ENCODE results near the gene MT1E.

MT1E gene

GRCh38 chr16:56610017-56610608, 15.5 kb upstream of the MT1E start:
- peak overlapping the region; percentile 94 for H3K4me3 ChIP-seq (replicated peaks; ENCODE audit: low read depth, low read length)
- no peak for TF ChIP-seq CTCF (IDR thresholded peaks at IDR 0.05; ENCODE audit: low read depth, low read length, missing control alignments)
- DNase-seq (ENCODE audit: extremely low read depth, low read depth): no peak

- peak overlapping the region; percentile 94 for H3K4me3 ChIP-seq (replicated peaks; ENCODE audit: low read depth, low read length)
- DNase-seq (ENCODE audit: extremely low read depth, low read depth): no peak
These were observed 14.9 kb upstream of the MT1E start for GRCh38 chr16:56610609-56611111.

GRCh38 chr16:56611281-56611833, 14.2 kb upstream of the MT1E start:
- no peak for TF ChIP-seq CTCF (IDR thresholded peaks at IDR 0.05; ENCODE audit: low read depth, low read length, missing control alignments)
- no peak for DNase-seq (ENCODE audit: extremely low read depth, low read depth)
- no peak overlapping the region for H3K4me3 ChIP-seq (replicated peaks; ENCODE audit: low read depth, low read length)

More at GRCh38 chr16:56610609-56611111, 14.9 kb upstream of the MT1E start:
- no peak for TF ChIP-seq CTCF (IDR thresholded peaks at IDR 0.05; ENCODE audit: low read depth, low read length, missing control alignments)

GRCh38 chr16:56613706-56614105, 11.9 kb upstream of the MT1E start:
- no peak overlapping the region for H3K4me3 ChIP-seq (replicated peaks; ENCODE audit: low read depth, low read length)
- DNase-seq (ENCODE audit: extremely low read depth, low read depth): no peak
- TF ChIP-seq CTCF (IDR thresholded peaks at IDR 0.05; ENCODE audit: low read depth, low read length, missing control alignments): no peak

GRCh38 chr16:56614549-56614991, 11.0 kb upstream of the MT1E start:
- no peak overlapping the region for H3K4me3 ChIP-seq (replicated peaks; ENCODE audit: low read depth, low read length)
- no peak for TF ChIP-seq CTCF (IDR thresholded peaks at IDR 0.05; ENCODE audit: low read depth, low read length, missing control alignments)
- no peak for DNase-seq (ENCODE audit: extremely low read depth, low read depth)

GRCh38 chr16:56615353-56615752, 10.2 kb upstream of the MT1E start:
- TF ChIP-seq CTCF (IDR thresholded peaks at IDR 0.05; ENCODE audit: low read depth, low read length, missing control alignments): no peak
- H3K4me3 ChIP-seq (replicated peaks; ENCODE audit: low read depth, low read length): no peak overlapping the region
- DNase-seq (ENCODE audit: extremely low read depth, low read depth): no peak

Measured in HFF-Myc (cell line).